HL-60 (cell line): Measurements from ENCODE around the gene KLF1.

ENCODE experiments used
- CTCF ChIP-seq: IDR thresholded peaks from one replicate; pipeline ENCODE4 v1.5.1; 2011; ENCODE audit warnings: low read length, control low read depth, inconsistent platforms; ENCODE audit not compliant: insufficient read depth
- GABPA ChIP-seq: IDR thresholded peaks from 2 replicates; pipeline ENCODE4 v1.6.1; 2012; ENCODE audit warnings: low read depth
- POLR2AphosphoS5 ChIP-seq: IDR thresholded peaks from 2 replicates; pipeline ENCODE4 v1.6.1; 2012; ENCODE audit warnings: low read depth
- REST ChIP-seq: IDR thresholded peaks from 2 replicates; pipeline ENCODE4 v1.6.1; 2012; ENCODE audit warnings: low read depth; ENCODE audit not compliant: insufficient replicate concordance
- SPI1 ChIP-seq: IDR thresholded peaks from 2 replicates; pipeline ENCODE4 v1.6.1; 2012; ENCODE audit warnings: low read depth, mild to moderate bottlenecking, borderline replicate concordance

GRCh38 chr19:12912571-12912970 is 25.6 kb upstream of the KLF1 start:
- TF ChIP-seq CTCF (no peak), GABPA (no peak), REST (no peak), POLR2AphosphoS5 (no peak), SPI1 (no peak)
